Measurements from ENCODE around the gene DNAH3. TPM values are rescaled to one million over a fixed set of nuclear protein-coding genes. Genes with fewer than 3 reads are reported as not detected.

The DNAH3 gene
- total and polyA plus RNA-seq, 2 experiments from 2014 or later = 0.70 to 1.3 TPM

DNA sequence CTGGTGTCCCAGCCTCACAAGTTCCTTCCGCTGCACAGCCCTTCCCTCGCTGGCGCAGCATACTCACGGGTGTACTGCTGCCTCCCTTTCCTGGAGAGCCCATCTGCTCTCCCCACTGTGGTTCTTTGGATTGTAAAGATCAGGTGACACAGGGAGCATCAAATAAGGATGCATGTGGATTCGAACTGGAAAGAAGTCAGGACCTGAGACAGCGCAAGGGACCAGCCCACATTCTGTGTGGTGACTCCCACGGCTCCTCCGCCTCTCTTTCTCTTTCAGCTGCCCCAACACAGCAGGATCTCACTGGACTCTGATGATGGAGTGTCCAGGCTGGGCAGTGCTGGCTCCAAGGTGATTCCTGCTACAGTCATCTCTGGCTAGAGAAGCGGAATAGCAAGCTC, 15.9 kb upstream of the DNAH3 start:
- Histone ChIP-seq H3F3A (replicated peaks; ENCODE audit: low read depth) (no peaks in the 10 kb centered on the region), H3K9me2 (ENCODE audit: insufficient read depth) (no peaks in the 10 kb centered on the region), H4K20me1 (replicated peaks; ENCODE audit: insufficient read depth) (peaks cover 13% of the 10 kb centered on the region), H3K4me3 (no peak overlapping the region), H3K79me2 (replicated peaks; ENCODE audit: insufficient read depth) (peaks cover 17% of the 10 kb centered on the region), H3K27ac (ENCODE audit: low read depth) (no peak overlapping the region), H3K4me2 (no peak overlapping the region), H2AFZ (no peak overlapping the region), H3K4me1 (ENCODE audit: insufficient read depth) (no peaks in the 10 kb centered on the region; the same call in 1 of the 2 replicates), H3K27me3 (ENCODE audit: insufficient read depth) (no peaks in the 10 kb centered on the region), H3K36me3 (ENCODE audit: insufficient read depth) (peaks cover 36% of the 10 kb centered on the region)
- ATAC-seq (peak; percentile 36; the same call in 2 of the 3 replicates), DNase-seq (ENCODE audit: low spot score) (peak; percentile 29)
- no peaks in the 10 kb centered on the region for H3K9me3 Mint-ChIP-seq
- no peaks in the 10 kb centered on the region for H3K27me3 Mint-ChIP-seq (ENCODE audit: insufficient read depth, low read depth, poor library complexity)
- H3K27ac Mint-ChIP-seq = no peak overlapping the region
- H3K4me3 Mint-ChIP-seq = no peak overlapping the region
- H3K36me3 Mint-ChIP-seq (ENCODE audit: low read depth) = peaks cover 70% of the 10 kb centered on the region
- peaks cover 8% of the 10 kb centered on the region; the same call in 2 of the 3 replicates for H3K4me1 Mint-ChIP-seq
- TF ChIP-seq, protein P1, sequence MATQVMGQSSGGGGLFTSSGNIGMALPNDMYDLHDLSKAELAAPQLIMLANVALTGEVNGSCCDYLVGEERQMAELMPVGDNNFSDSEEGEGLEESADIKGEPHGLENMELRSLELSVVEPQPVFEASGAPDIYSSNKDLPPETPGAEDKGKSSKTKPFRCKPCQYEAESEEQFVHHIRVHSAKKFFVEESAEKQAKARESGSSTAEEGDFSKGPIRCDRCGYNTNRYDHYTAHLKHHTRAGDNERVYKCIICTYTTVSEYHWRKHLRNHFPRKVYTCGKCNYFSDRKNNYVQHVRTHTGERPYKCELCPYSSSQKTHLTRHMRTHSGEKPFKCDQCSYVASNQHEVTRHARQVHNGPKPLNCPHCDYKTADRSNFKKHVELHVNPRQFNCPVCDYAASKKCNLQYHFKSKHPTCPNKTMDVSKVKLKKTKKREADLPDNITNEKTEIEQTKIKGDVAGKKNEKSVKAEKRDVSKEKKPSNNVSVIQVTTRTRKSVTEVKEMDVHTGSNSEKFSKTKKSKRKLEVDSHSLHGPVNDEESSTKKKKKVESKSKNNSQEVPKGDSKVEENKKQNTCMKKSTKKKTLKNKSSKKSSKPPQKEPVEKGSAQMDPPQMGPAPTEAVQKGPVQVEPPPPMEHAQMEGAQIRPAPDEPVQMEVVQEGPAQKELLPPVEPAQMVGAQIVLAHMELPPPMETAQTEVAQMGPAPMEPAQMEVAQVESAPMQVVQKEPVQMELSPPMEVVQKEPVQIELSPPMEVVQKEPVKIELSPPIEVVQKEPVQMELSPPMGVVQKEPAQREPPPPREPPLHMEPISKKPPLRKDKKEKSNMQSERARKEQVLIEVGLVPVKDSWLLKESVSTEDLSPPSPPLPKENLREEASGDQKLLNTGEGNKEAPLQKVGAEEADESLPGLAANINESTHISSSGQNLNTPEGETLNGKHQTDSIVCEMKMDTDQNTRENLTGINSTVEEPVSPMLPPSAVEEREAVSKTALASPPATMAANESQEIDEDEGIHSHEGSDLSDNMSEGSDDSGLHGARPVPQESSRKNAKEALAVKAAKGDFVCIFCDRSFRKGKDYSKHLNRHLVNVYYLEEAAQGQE (IDR thresholded peaks at IDR 0.05; ENCODE audit: unreplicated experiment) = peak; percentile 42
- no peak for TF ChIP-seq EZH2phosphoT487 (IDR thresholded peaks at IDR 0.05; ENCODE audit: unreplicated experiment)

DNA sequence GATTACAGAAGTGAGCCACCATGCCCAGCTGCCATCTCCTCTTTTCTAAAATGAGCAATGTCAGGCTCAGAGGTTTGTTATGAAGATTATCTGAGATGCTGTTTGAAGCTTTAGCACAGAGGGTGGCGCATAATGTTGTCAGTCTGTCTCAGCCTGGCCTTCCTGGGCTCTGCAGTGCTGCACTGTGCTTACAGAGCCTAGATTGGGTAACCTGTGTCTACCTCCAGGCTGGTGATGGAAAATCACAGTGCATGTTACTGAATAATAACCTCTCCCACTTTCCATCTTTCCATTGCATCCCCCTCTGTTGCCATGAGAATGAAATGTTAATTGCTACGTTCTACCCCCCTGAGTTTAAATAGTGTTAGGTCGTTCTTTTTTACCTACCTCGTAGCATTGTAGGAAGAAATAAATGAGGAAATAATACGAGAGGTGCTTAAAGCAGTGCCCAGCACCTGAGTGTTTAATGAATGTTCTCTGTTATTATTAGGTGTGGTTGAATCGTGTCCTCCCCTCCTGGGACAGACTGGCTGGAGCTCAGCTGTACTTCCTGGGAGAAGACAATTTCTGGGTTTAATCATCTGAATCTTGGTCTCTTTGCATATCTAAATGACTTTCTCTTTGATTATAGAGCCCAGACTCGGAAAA, 14.0 kb upstream of the DNAH3 start:
- Mint-ChIP-seq H3K27ac (no peak overlapping the region), H3K9me3 (no peaks in the 10 kb centered on the region), H3K27me3 (ENCODE audit: insufficient read depth, low read depth, poor library complexity) (no peaks in the 10 kb centered on the region), H3K4me3 (no peak overlapping the region), H3K4me1 (peaks cover 14% of the 10 kb centered on the region), H3K36me3 (ENCODE audit: low read depth) (peaks cover 61% of the 10 kb centered on the region)
- H3K27me3 ChIP-seq (ENCODE audit: insufficient read depth) = no peaks in the 10 kb centered on the region
- no peak overlapping the region for H3K4me3 ChIP-seq
- no peak overlapping the region for H3K27ac ChIP-seq (ENCODE audit: low read depth)
- H2AFZ ChIP-seq = no peak overlapping the region
- no peak overlapping the region for H3K4me2 ChIP-seq
- H3F3A ChIP-seq (replicated peaks; ENCODE audit: low read depth) = no peaks in the 10 kb centered on the region
- H3K36me3 ChIP-seq (ENCODE audit: insufficient read depth) = peaks cover 39% of the 10 kb centered on the region
- peaks cover 10% of the 10 kb centered on the region; the same call in 1 of the 2 replicates for H3K4me1 ChIP-seq (ENCODE audit: insufficient read depth)
- H3K9me2 ChIP-seq (ENCODE audit: insufficient read depth) = no peaks in the 10 kb centered on the region
- ATAC-seq (no peak), DNase-seq (ENCODE audit: low spot score) (no peak)
- H4K20me1 ChIP-seq (replicated peaks; ENCODE audit: insufficient read depth) = peaks cover 24% of the 10 kb centered on the region
- H3K79me2 ChIP-seq (replicated peaks; ENCODE audit: insufficient read depth) = peaks cover 36% of the 10 kb centered on the region
- no peak for TF ChIP-seq NANOG (IDR thresholded peaks at IDR 0.05; ENCODE audit: borderline replicate concordance)
- TF ChIP-seq, protein P2, sequence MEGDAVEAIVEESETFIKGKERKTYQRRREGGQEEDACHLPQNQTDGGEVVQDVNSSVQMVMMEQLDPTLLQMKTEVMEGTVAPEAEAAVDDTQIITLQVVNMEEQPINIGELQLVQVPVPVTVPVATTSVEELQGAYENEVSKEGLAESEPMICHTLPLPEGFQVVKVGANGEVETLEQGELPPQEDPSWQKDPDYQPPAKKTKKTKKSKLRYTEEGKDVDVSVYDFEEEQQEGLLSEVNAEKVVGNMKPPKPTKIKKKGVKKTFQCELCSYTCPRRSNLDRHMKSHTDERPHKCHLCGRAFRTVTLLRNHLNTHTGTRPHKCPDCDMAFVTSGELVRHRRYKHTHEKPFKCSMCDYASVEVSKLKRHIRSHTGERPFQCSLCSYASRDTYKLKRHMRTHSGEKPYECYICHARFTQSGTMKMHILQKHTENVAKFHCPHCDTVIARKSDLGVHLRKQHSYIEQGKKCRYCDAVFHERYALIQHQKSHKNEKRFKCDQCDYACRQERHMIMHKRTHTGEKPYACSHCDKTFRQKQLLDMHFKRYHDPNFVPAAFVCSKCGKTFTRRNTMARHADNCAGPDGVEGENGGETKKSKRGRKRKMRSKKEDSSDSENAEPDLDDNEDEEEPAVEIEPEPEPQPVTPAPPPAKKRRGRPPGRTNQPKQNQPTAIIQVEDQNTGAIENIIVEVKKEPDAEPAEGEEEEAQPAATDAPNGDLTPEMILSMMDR (conservative IDR thresholded peaks at IDR 0.05; ENCODE audit: low read depth in 2 of 2) = no peak
- TF ChIP-seq, protein P1 (IDR thresholded peaks at IDR 0.05; ENCODE audit: unreplicated experiment) = no peak
- TF ChIP-seq, protein P3, sequence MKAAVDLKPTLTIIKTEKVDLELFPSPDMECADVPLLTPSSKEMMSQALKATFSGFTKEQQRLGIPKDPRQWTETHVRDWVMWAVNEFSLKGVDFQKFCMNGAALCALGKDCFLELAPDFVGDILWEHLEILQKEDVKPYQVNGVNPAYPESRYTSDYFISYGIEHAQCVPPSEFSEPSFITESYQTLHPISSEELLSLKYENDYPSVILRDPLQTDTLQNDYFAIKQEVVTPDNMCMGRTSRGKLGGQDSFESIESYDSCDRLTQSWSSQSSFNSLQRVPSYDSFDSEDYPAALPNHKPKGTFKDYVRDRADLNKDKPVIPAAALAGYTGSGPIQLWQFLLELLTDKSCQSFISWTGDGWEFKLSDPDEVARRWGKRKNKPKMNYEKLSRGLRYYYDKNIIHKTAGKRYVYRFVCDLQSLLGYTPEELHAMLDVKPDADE (IDR thresholded peaks at IDR 0.05) = no peak
- no peak for TF ChIP-seq CREB1 (CRISPR knock-in tag; IDR thresholded peaks at IDR 0.05; ENCODE audit: low read depth)

Data from GM23338 (cell line).